Hepatocyte (in vitro differentiated cells): ENCODE measurements around the gene MRPL39.

Experiments used
- EZH2 ChIP-seq: fragments of 200-600 bp; sonication (generic); IDR thresholded peaks from 2 replicates; pipeline ENCODE4 v1.6.1; 2016; ENCODE audit warnings: antibody characterized with exemption, mild to moderate bottlenecking, borderline replicate concordance
- EZH2phosphoT487 ChIP-seq: fragments of 200-600 bp; sonication (generic); IDR thresholded peaks from one replicate; pipeline ENCODE4 v1.6.1; 2018; ENCODE audit warnings: antibody characterized with exemption, mild to moderate bottlenecking, low read depth, moderate library complexity; ENCODE audit not compliant: unreplicated experiment, severe bottlenecking
- TF ChIP-seq, protein P1 (sequence below): fragments of 200-600 bp; sonication (generic); IDR thresholded peaks from 2 replicates; pipeline ENCODE4 v1.5.1; 2016; ENCODE audit warnings: antibody characterized with exemption, mild to moderate bottlenecking; ENCODE audit not compliant: poor library complexity

- TF ChIP-seq EZH2 (no peak), EZH2phosphoT487 (no peak)
- TF ChIP-seq, protein P1, sequence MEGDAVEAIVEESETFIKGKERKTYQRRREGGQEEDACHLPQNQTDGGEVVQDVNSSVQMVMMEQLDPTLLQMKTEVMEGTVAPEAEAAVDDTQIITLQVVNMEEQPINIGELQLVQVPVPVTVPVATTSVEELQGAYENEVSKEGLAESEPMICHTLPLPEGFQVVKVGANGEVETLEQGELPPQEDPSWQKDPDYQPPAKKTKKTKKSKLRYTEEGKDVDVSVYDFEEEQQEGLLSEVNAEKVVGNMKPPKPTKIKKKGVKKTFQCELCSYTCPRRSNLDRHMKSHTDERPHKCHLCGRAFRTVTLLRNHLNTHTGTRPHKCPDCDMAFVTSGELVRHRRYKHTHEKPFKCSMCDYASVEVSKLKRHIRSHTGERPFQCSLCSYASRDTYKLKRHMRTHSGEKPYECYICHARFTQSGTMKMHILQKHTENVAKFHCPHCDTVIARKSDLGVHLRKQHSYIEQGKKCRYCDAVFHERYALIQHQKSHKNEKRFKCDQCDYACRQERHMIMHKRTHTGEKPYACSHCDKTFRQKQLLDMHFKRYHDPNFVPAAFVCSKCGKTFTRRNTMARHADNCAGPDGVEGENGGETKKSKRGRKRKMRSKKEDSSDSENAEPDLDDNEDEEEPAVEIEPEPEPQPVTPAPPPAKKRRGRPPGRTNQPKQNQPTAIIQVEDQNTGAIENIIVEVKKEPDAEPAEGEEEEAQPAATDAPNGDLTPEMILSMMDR: peak; percentile 41
Measured at GRCh38 chr21:25561668-25562641, 45.3 kb downstream of the MRPL39 start.
